Measurements from ENCODE around the gene SLC48A1. TPM values are rescaled to one million over a fixed set of nuclear protein-coding genes. Genes with fewer than 3 reads are reported as not detected.
A peak's percentile ranks its signal among the peaks of the same experiment; 100 is the strongest.

SLC48A1 gene
- total and polyA plus RNA-seq, 7 donors: 12.7 to 28.7 (median 23.5) TPM

DNA sequence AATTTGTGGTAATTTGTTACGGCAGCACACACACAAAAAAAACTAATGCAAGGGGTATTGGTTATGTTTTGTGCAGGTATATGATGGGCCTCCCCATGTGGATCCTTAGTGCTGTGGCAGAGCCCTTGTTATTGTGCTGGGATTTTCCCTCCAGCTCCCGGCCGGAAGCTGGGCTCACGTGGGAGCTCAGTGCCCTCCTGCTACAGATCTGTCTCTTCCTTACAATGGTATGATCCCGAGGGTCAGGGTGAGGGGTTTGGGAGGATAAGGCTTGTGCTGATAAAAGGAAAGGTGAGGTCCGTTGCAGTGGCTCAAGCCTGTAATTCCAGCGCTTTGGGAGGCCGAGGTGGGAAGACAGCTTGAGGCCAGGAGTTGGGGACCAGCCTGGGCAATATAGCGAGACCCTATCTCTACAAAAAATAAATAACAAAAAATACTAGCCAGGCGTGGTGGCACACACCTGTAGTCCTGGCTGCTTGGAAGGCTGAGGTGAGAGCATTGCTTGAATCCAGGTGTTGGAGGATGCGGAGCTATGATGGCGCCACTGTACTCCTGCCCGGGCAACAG, 861 bp upstream of the SLC48A1 start:
- peak in 1 of 2 donors; percentile 34 for DNase-seq
- ATAC-seq: no peak
- TF ChIP-seq, protein P1, sequence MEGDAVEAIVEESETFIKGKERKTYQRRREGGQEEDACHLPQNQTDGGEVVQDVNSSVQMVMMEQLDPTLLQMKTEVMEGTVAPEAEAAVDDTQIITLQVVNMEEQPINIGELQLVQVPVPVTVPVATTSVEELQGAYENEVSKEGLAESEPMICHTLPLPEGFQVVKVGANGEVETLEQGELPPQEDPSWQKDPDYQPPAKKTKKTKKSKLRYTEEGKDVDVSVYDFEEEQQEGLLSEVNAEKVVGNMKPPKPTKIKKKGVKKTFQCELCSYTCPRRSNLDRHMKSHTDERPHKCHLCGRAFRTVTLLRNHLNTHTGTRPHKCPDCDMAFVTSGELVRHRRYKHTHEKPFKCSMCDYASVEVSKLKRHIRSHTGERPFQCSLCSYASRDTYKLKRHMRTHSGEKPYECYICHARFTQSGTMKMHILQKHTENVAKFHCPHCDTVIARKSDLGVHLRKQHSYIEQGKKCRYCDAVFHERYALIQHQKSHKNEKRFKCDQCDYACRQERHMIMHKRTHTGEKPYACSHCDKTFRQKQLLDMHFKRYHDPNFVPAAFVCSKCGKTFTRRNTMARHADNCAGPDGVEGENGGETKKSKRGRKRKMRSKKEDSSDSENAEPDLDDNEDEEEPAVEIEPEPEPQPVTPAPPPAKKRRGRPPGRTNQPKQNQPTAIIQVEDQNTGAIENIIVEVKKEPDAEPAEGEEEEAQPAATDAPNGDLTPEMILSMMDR (IDR thresholded peaks at IDR 0.05): no peak
- 74 to 79% (median 78%) methylated on average over 13 of the region's 13 CpGs for WGBS, 3 donors
- Histone ChIP-seq H3K9me3 (no peaks in the 10 kb centered on the region), H3K36me3 (ENCODE audit: insufficient read depth in 1 of 2, low read depth in 1 of 2) (no peaks in the 10 kb centered on the region), H3K27me3 (ENCODE audit: insufficient read depth in 3 of 3, low read length in 2 of 3) (no peaks in the 10 kb centered on the region), H3K4me3 (peak overlapping the region; percentile 98), H3K4me1 (peaks cover 38% of the 10 kb centered on the region), H3K27ac (no peak overlapping the region)
- intact Hi-C loops (cut with DNase I): no loop called here

DNA sequence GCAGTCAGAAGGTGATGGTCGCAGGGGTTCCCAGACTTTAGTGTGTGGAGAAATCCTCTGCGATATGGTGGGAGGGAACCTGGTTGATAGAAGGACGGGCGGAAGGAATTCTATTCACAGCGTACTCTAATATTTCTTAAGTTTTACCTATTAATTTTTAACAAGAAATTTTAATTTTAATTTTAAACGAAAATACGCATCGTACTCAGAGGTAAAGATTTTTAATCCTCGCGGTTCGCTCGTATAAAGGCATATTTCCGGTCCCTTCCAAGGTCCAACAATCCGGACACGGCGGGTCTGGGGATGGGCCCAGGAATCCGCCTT, 338 bp upstream of the SLC48A1 start:
- intact Hi-C loops (cut with DNase I): no loop called here
- no peaks in the 10 kb centered on the region for H3K36me3 ChIP-seq (ENCODE audit: insufficient read depth in 1 of 2, low read depth in 1 of 2)
- no peaks in the 10 kb centered on the region for H3K9me3 ChIP-seq
- DNase-seq: no peak
- ATAC-seq: no peak
- peak overlapping the region; percentile 89 for H3K27ac ChIP-seq
- H3K4me1 ChIP-seq: peaks cover 43% of the 10 kb centered on the region
- TF ChIP-seq, protein P1 (IDR thresholded peaks at IDR 0.05): no peak
- peak overlapping the region; percentile 98 for H3K4me3 ChIP-seq
- no peaks in the 10 kb centered on the region for H3K27me3 ChIP-seq (ENCODE audit: insufficient read depth in 3 of 3, low read length in 2 of 3)
- 12 to 14% (median 13%) methylated on average over 17 of the region's 17 CpGs for WGBS, 3 donors

DNA sequence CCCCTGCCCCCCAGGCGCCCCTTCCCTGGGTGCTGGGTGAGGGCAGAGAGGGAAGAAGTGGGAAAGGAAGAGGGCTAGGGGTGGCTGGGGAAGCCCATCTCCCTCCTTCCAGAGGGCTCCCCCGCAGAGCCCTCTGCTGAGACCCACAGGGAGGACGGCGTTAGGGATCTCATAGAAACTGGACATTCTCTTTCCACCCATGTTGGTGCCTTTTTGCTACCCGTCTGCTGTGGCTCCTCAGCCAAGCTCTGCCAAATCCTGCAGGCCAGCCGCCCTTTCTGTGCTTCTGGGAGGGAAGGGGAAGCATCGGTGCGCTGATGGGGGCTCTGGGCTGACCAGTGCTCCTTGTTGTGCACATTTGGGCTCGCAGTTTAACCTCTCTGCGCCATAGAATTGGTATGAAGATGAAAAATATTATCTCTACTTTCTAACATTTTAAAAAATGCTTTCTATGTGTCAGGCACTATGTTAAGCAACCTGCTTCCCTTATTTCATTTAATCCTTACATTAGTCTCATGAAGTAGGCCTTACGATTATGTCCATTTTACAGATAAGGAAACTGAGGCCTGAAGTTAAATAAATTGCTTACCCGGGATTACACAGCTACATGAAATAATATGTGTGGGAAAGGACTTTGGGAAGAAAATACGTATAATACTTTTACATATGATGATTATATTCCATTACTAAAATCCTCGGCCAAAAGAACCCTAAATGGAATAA, 981 bp downstream of the SLC48A1 start:
- Histone ChIP-seq H3K4me1 (peaks cover 54% of the 10 kb centered on the region), H3K27ac (peak overlapping the region; percentile 89), H3K36me3 (ENCODE audit: insufficient read depth in 1 of 2, low read depth in 1 of 2) (no peaks in the 10 kb centered on the region), H3K9me3 (no peaks in the 10 kb centered on the region), H3K27me3 (ENCODE audit: insufficient read depth in 3 of 3, low read length in 2 of 3) (no peaks in the 10 kb centered on the region), H3K4me3 (peak overlapping the region; percentile 98)
- WGBS, 3 donors: 53 to 63% (median 54%) methylated on average over 14 of the region's 14 CpGs
- TF ChIP-seq, protein P1 (IDR thresholded peaks at IDR 0.05): no peak
- DNase-seq (peak in 1 of 2 donors; percentile 38), ATAC-seq (peak in 2 of 4 donors; percentile 7 to 16)
- intact Hi-C loops (cut with DNase I): no loop called here

DNA sequence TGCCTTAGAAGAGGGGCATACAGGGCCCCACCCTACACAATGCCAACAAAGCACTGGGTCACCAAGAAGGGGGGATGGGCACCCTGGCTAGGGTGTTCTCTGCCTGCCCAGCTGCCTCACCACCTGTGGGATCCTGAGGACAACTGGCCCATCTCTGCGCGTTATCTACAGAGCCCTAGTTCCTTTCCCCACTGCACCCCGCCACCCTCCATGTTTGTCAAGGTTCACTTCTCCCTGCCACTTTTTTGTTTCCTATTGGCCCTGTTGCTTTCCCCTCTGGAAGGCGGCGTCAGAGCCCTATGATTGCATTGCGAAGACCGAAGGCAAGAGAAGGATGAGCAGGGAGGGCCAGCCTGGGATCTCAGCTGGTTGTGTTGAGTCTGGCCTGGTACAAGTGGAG, 1.6 kb downstream of the SLC48A1 start:
- intact Hi-C loops (cut with DNase I): loop anchor here in 1 of 2 donors (5.0 kb wide), 1 partner anchor 122 kb away; no protein-coding TSS in a partner anchor
- Histone ChIP-seq H3K36me3 (ENCODE audit: insufficient read depth in 1 of 2, low read depth in 1 of 2) (no peaks in the 10 kb centered on the region), H3K4me3 (peak overlapping the region; percentile 98), H3K4me1 (peaks cover 56% of the 10 kb centered on the region), H3K27me3 (ENCODE audit: insufficient read depth in 3 of 3, low read length in 2 of 3) (no peaks in the 10 kb centered on the region), H3K9me3 (no peaks in the 10 kb centered on the region), H3K27ac (peak overlapping the region; percentile 56)
- ATAC-seq (no peak), DNase-seq (peak; percentile 16 to 55)
- TF ChIP-seq, protein P1 (IDR thresholded peaks at IDR 0.05): no peak
- WGBS, 3 donors: 91 to 95% (median 92%) methylated on average over 7 of the region's 7 CpGs

Data from psoas muscle (tissue), 8 donors.